Mesothelial cell of epicardium (in vitro differentiated cells): ENCODE measurements around the gene EIF3K. TPM values are rescaled to one million over a fixed set of nuclear protein-coding genes. Genes with fewer than 3 reads are reported as not detected.
A peak's percentile ranks its signal among the peaks of the same experiment; 100 is the strongest.
"Not testable (repeated sequence)": the region's sequence is repeated elsewhere in the genome, so short reads cannot be mapped to it uniquely, and the experiment has no call there.

Experiments used
- DNase-seq, 2 experiments: peaks; one replicate each; pipeline ENCODE4 v3.0.0; 2021; ENCODE audit warnings: low spot score in 2 of 2; ENCODE audit not compliant: unreplicated experiment in 2 of 2
- H3K27ac Mint-ChIP-seq: 2 replicates; pipeline ENCODE4 v1.8.0; 2021; ENCODE audit warnings: mixed read lengths
- H3K27me3 Mint-ChIP-seq: 2 replicates; pipeline ENCODE4 v1.8.0; 2021; ENCODE audit warnings: low read depth, mixed read lengths
- H3K36me3 Mint-ChIP-seq: 2 replicates; pipeline ENCODE4 v1.8.0; 2021; ENCODE audit warnings: mixed read lengths
- H3K4me1 Mint-ChIP-seq: 2 replicates; pipeline ENCODE4 v1.8.0; 2021; ENCODE audit warnings: mixed read lengths
- H3K4me3 Mint-ChIP-seq: 2 replicates; pipeline ENCODE4 v1.8.0; 2021; ENCODE audit warnings: mild to moderate bottlenecking, moderate library complexity, mixed read lengths
- H3K9me3 Mint-ChIP-seq: 2 replicates; pipeline ENCODE4 v1.8.0; 2021; ENCODE audit warnings: mixed read lengths
- CTCF ChIP-seq: fragments of 200-600 bp; sonication (generic); IDR thresholded peaks from one replicate; pipeline ENCODE4 v1.5.0; 2021; ENCODE audit warnings: antibody characterized with exemption; ENCODE audit not compliant: unreplicated experiment
- total RNA-seq: library from RNA; stranded (reverse); gene quantifications from 3 replicates; pipeline ENCODE4 v1.2.1, GENCODE V29; 2021

The EIF3K gene
- 198 to 213 TPM (median 201 TPM) in 3 replicates for total RNA-seq

GRCh38 chr19:38618590-38619360 lies at the start of gene EIF3K:
TSS of gene EIF3K (plus strand) at chr19:38619188. CDS start at chr19:38619269, 81 bp downstream.
- Mint-ChIP-seq H3K27ac (peak within 1 kb of the TSS; percentile 98), H3K4me3 (peak within 1 kb of the TSS; percentile 96), H3K27me3 (no peaks in the 10 kb centered on the region), H3K4me1 (peaks cover 22% of the 10 kb centered on the region), H3K36me3 (peaks cover 11% of the 10 kb centered on the region), H3K9me3 (no peaks in the 10 kb centered on the region)
- peak; percentile 98 to 100 for DNase-seq
- no peak for TF ChIP-seq CTCF

- no peak for TF ChIP-seq CTCF
- H3K4me3 Mint-ChIP-seq: no peak overlapping the region
These were observed 49.5 kb upstream of the EIF3K start for GRCh38 chr19:38569368-38569983.

GRCh38 chr19:38571682-38572081 lies 47.3 kb upstream of the EIF3K start:
- H3K27ac Mint-ChIP-seq: no peak overlapping the region
- DNase-seq: no peak
- no peaks in the 10 kb centered on the region for H3K9me3 Mint-ChIP-seq
- H3K4me1 Mint-ChIP-seq: no peaks in the 10 kb centered on the region
- H3K4me3 Mint-ChIP-seq: no peak overlapping the region
- no peaks in the 10 kb centered on the region for H3K27me3 Mint-ChIP-seq
- no peak for TF ChIP-seq CTCF
- H3K36me3 Mint-ChIP-seq: no peaks in the 10 kb centered on the region

More at GRCh38 chr19:38569368-38569983, 49.5 kb upstream of the EIF3K start:
- DNase-seq: no peak
- no peaks in the 10 kb centered on the region for H3K27me3 Mint-ChIP-seq
- H3K27ac Mint-ChIP-seq: no peak overlapping the region
- no peaks in the 10 kb centered on the region for H3K9me3 Mint-ChIP-seq
- no peaks in the 10 kb centered on the region for H3K36me3 Mint-ChIP-seq
- H3K4me1 Mint-ChIP-seq: no peaks in the 10 kb centered on the region

GRCh38 chr19:38577826-38578225 lies 41.2 kb upstream of the EIF3K start:
- no peak for DNase-seq
- Mint-ChIP-seq H3K9me3 (no peaks in the 10 kb centered on the region), H3K4me3 (no peak overlapping the region), H3K27me3 (no peaks in the 10 kb centered on the region), H3K36me3 (no peaks in the 10 kb centered on the region), H3K27ac (no peak overlapping the region), H3K4me1 (no peaks in the 10 kb centered on the region)
- no peak for TF ChIP-seq CTCF

GRCh38 chr19:38579304-38579703 lies 39.7 kb upstream of the EIF3K start:
- H3K4me1 Mint-ChIP-seq, DNase-seq, H3K27ac Mint-ChIP-seq, H3K36me3 Mint-ChIP-seq, H3K9me3 Mint-ChIP-seq, H3K27me3 Mint-ChIP-seq, H3K4me3 Mint-ChIP-seq: not testable (repeated sequence)

GRCh38 chr19:38580080-38580479 lies 38.9 kb upstream of the EIF3K start:
- no peak for DNase-seq
- no peak for TF ChIP-seq CTCF
- Mint-ChIP-seq H3K27me3 (no peaks in the 10 kb centered on the region), H3K36me3 (no peaks in the 10 kb centered on the region), H3K27ac (no peak overlapping the region), H3K4me3 (no peak overlapping the region), H3K9me3 (no peaks in the 10 kb centered on the region), H3K4me1 (no peaks in the 10 kb centered on the region)
